Ovary (tissue), 3 donors: ENCODE data around the gene TMEM109.

Experiments
- CTCF ChIP-seq, 3 donors: fragments of 450-650 bp in 2 of 3; fragments of 200-600 bp in 1 of 3; IDR thresholded peaks; one replicate each; pipeline versions ENCODE4 v1.5.1 to v1.8.0; 2016 to 2022; ENCODE audit warnings: antibody characterized with exemption in 3 of 3, mild to moderate bottlenecking in 1 of 3
- POLR2A ChIP-seq: fragments of 450-650 bp; IDR thresholded peaks from one replicate; pipeline ENCODE4 v1.6.1; 2017; ENCODE audit warnings: antibody characterized with exemption, mild to moderate bottlenecking, moderate library complexity
- donor health status: DM: no; HTN: no; CAD: no.

GRCh38 chr11:60890696-60891095 lies 23.3 kb upstream of the TMEM109 start:
- TF ChIP-seq CTCF (IDR thresholded peaks at IDR 0.05) (no peak), POLR2A (no peak)
